ENCODE data around the gene FRS3. TPM values are rescaled to one million over a fixed set of nuclear protein-coding genes. Genes with fewer than 3 reads are reported as not detected.

FRS3 gene
- total RNA-seq, 1 donor from 2014 or later = 5.9 TPM

DNA sequence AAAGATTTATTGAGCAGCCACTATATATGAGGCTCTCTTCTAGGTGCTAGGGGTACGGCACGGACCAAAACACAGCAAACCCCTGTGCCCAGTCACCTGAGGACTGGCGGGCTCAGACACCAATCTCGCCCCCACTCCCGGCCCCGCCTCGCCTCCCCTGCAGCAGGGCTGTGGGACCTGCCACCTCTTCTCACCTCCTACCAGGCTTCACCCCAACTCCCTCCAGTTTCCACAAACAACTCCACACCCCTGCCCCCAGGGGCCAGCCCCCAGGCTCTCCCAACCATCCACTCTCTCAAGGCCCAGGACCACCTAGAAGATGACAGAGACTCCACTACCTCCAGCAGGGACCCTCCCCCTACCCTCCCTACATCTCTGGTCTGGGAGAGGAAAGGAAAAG, 50.7 kb downstream of the FRS3 start:
- no peak overlapping the region for H3K27ac ChIP-seq
- peaks cover 64% of the 10 kb centered on the region for H3K4me1 ChIP-seq
- H3K27me3 ChIP-seq (ENCODE audit: low read depth) = no peaks in the 10 kb centered on the region
- DNase-seq = peak; percentile 41
- no peaks in the 10 kb centered on the region for H3K36me3 ChIP-seq
- TF ChIP-seq, protein P1, sequence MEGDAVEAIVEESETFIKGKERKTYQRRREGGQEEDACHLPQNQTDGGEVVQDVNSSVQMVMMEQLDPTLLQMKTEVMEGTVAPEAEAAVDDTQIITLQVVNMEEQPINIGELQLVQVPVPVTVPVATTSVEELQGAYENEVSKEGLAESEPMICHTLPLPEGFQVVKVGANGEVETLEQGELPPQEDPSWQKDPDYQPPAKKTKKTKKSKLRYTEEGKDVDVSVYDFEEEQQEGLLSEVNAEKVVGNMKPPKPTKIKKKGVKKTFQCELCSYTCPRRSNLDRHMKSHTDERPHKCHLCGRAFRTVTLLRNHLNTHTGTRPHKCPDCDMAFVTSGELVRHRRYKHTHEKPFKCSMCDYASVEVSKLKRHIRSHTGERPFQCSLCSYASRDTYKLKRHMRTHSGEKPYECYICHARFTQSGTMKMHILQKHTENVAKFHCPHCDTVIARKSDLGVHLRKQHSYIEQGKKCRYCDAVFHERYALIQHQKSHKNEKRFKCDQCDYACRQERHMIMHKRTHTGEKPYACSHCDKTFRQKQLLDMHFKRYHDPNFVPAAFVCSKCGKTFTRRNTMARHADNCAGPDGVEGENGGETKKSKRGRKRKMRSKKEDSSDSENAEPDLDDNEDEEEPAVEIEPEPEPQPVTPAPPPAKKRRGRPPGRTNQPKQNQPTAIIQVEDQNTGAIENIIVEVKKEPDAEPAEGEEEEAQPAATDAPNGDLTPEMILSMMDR (IDR thresholded peaks at IDR 0.05) = no peak
- intact Hi-C loops (cut with DNase I) = no loop called here
- ATAC-seq = no peak
- no peak overlapping the region for H3K4me3 ChIP-seq
- no peaks in the 10 kb centered on the region for H3K9me3 ChIP-seq

DNA sequence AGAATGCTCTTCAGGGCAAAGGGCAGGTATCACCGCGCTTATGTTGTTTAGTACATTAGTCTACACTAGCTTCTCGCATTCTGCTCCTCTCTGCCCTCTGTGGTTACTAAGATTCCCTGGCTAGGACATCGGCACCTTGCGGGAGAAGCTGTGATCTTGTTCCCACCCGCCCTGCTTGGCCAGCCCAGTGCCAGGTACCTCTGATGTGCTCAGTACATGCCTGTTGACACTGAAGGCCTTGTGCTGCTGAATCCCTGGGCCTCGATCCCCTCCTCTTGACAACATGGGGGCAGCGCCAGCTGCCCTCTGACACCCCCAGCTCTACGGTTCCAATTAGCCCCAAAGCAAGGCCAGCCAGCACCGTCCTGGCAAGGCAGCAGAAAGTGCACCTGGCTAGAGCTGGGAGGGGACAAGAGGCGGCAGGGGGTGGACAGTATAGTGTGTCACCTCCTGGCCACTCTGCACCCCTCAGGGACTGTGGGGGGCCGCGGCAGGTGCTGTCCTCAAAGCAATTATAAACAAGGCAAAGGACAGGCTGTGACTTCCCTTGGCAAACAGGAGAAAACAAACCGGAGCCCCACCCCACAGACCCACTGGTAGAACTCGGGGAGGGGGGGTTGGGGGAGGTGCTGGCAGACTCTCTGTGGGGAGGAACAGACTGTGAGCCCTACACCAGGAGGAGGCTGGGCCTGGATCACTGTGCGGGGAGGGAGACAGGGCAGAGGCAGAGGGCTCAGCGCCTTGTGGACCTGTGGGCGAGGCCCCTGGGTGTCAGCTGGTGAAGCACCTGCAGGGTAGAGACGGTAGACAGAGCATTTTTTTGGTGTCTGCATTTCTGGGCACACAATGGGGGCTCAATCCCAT, 51.4 kb downstream of the FRS3 start:
- Histone ChIP-seq H3K27ac (no peak overlapping the region), H3K4me3 (no peak overlapping the region), H3K4me1 (peaks cover 65% of the 10 kb centered on the region), H3K9me3 (no peaks in the 10 kb centered on the region), H3K36me3 (no peaks in the 10 kb centered on the region), H3K27me3 (ENCODE audit: low read depth) (no peaks in the 10 kb centered on the region)
- intact Hi-C loops (cut with DNase I) = no loop called here
- peak in 1 of 2 donors; percentile 21 for ATAC-seq
- DNase-seq = peak; percentile 49
- TF ChIP-seq, protein P1 (IDR thresholded peaks at IDR 0.05) = no peak

DNA sequence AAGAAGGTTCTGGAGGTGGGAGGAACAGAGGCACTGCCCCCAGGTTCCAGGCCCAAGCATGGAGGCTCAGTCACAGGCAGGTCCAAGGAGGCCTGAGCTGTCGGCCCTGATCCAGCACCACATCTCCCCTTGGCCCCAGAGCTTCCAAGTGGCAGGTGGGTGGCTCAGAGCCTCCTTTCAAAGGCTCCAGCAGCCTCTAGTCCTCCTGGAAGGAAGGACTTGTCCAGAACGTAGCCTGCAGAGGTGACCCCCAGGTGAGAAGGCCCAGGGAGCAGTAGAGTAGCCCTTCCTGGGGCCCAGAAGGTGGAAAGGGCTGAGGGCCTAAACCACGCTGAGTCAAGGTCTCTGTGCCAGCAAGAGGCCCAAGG, 52.0 kb downstream of the FRS3 start:
- Histone ChIP-seq H3K4me1 (peaks cover 65% of the 10 kb centered on the region), H3K9me3 (no peaks in the 10 kb centered on the region), H3K27me3 (ENCODE audit: low read depth) (no peaks in the 10 kb centered on the region), H3K27ac (peak overlapping the region; percentile 4), H3K36me3 (no peaks in the 10 kb centered on the region), H3K4me3 (no peak overlapping the region)
- TF ChIP-seq, protein P1 (IDR thresholded peaks at IDR 0.05) = no peak
- intact Hi-C loops (cut with DNase I) = no loop called here
- DNase-seq (peak; percentile 20), ATAC-seq (no peak)

DNA sequence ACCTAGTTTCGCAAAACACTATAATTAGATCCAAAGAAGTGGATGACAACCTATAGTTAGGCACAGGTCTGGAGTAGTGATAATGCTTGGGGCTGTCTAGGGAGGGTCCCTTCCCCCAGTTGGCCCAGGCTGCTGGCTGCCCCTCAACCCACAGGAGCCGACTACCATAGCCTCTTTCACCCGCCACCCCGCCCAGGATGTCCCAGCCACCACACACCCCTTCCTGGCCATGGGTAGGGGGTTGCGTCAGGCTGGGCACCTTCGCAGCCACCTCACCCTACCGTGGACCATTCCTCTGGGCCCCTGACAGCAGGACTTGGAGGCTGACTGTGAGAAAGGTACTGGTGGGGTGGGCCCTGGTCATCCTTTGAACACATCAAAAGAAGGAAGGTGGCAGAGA, 52.8 kb downstream of the FRS3 start:
- DNase-seq = peak; percentile 46
- no peak for ATAC-seq
- H3K9me3 ChIP-seq = no peaks in the 10 kb centered on the region
- intact Hi-C loops (cut with DNase I) = no loop called here
- no peak overlapping the region for H3K4me3 ChIP-seq
- TF ChIP-seq, protein P1 (IDR thresholded peaks at IDR 0.05) = no peak
- peak overlapping the region; percentile 4 for H3K27ac ChIP-seq
- H3K4me1 ChIP-seq = peaks cover 65% of the 10 kb centered on the region
- no peaks in the 10 kb centered on the region for H3K36me3 ChIP-seq
- no peaks in the 10 kb centered on the region for H3K27me3 ChIP-seq (ENCODE audit: low read depth)

DNA sequence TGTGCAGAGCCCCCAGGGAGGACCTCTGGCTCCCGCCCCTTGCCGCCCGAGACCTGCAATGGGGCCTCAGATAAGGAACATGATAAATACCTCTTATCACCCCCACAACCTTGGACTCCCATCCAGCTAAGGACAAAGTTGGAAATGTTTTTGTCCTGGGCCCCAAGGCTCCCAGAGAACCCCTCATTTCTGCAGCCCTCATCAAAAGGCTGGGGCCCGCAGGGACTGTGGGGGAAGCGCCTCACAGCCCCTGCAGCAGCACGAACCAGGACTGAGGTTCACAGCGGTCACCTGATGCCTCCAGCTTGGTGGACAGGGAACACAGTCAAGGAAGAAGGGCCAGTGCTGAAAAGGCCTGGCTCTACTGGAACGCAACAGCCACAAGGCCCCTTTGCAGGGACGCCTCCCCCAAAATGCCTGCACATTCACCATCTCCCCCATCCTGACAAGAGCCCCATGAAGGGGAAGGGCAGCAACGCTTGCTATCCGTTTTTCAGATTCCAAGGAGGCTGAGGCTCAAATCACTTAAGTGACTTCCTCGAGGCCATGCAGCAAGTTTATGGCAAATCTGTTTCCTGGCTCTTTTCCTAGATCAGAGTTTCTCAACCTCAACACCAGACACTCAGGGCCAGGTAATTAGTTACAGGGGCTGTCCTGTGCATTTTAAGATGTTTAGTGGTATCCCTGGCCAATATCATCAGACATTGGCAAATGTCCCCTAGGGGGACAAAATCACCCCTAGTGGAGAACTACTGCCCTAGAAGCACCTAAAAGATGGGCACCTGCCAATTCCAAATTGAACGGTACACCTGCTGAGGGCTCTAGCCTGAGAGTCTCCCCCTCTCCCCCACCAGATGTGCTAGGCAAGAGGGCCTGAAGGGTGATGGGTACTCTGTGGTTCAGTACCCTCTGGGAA, 54.9 kb downstream of the FRS3 start:
- intact Hi-C loops (cut with DNase I) = no loop called here
- no peaks in the 10 kb centered on the region for H3K36me3 ChIP-seq
- DNase-seq (no peak), ATAC-seq (no peak)
- peaks cover 58% of the 10 kb centered on the region for H3K4me1 ChIP-seq
- H3K27me3 ChIP-seq (ENCODE audit: low read depth) = no peaks in the 10 kb centered on the region
- no peaks in the 10 kb centered on the region for H3K9me3 ChIP-seq
- no peak overlapping the region for H3K4me3 ChIP-seq
- peak overlapping the region; percentile 80 for H3K27ac ChIP-seq
- TF ChIP-seq, protein P1 (IDR thresholded peaks at IDR 0.05) = no peak

Data from lower lobe of right lung (tissue), 2 donors.